HepG2 (cell line): Measurements from ENCODE around the gene SYT8. TPM values are rescaled to one million over a fixed set of nuclear protein-coding genes. Genes with fewer than 3 reads are reported as not detected.
A peak's percentile ranks its signal among the peaks of the same experiment; 100 is the strongest.

Experiments
- ATAC-seq: fragments of 200-7000 bp; cut with Tn5 transposase; 3 replicates; pipeline ENCODE4 v1.9.1; 2020; ENCODE audit warnings: mild to moderate bottlenecking, moderate library complexity
- BruUV-seq: library from RNA; stranded (reverse); fragments of 400-500 nt; replicated peaks from 2 replicates; lab custom pipeline; 2021; lab: Mats Ljungman, UMichigan
- CTCF ChIA-PET: fragments of 300-600 bp; formaldehyde crosslinking; extraction: SDS; loops from one replicate; lab custom pipeline; 2021; ENCODE audit warnings: low total read pairs, inconsistent platforms, low intra/inter-chr PET ratio; lab: Yijun Ruan, JAX
- POLR2A ChIA-PET: fragments of 350-600 bp; sonication (Branson Sonifier 250); formaldehyde crosslinking; loops from one replicate; lab custom pipeline; 2020; ENCODE audit warnings: antibody characterized with exemption, inconsistent platforms; lab: Yijun Ruan, JAX
- DNase-seq: peaks from one replicate; pipeline ENCODE4 v3.0.0-alpha.2; 2015; ENCODE audit warnings: low spot score
- FAIRE-seq: peaks from 3 replicates; lab custom pipeline; 2011; peaks lifted over from hg19 to GRCh38; lab: Jason Lieb, UNC
- H2AFZ ChIP-seq: one replicate; pipeline ENCODE4 v1.6.1; 2011; ENCODE audit warnings: low read length, inconsistent platforms
- H3K27ac ChIP-seq: fragments of 300-600 bp; 3 replicates; pipeline ENCODE4 v1.8.0; 2011; ENCODE audit warnings: mixed run types, mild to moderate bottlenecking, mixed read lengths, low read length, inconsistent platforms; ENCODE audit not compliant: insufficient read depth; ENCODE audit errors: extremely low read length
- H3K27me3 ChIP-seq, 2 experiments: fragments of 200-600 bp in 1 of 2; 2 replicates in 1 of 2; 3 replicates in 1 of 2; pipeline versions ENCODE4 v1.6.0 to v1.8.0; 2011; ENCODE audit warnings: low read length in 2 of 2, mild to moderate bottlenecking in 2 of 2, moderate library complexity in 2 of 2, inconsistent platforms in 1 of 2; ENCODE audit not compliant: insufficient read depth in 2 of 2, control insufficient read depth in 1 of 2
- H3K36me3 ChIP-seq, 2 experiments: fragments of 200-600 bp in 1 of 2; replicated peaks in 1 of 2; 2 replicates in 1 of 2; 3 replicates in 1 of 2; pipeline versions ENCODE4 v1.5.1 to v1.8.0; 2011; ENCODE audit warnings: low read length in 2 of 2, inconsistent platforms in 1 of 2; ENCODE audit not compliant: insufficient read depth in 2 of 2, control insufficient read depth in 1 of 2
- H3K4me1 ChIP-seq: 2 replicates; pipeline ENCODE4 v1.5.1; 2012; ENCODE audit warnings: low read length, inconsistent platforms; ENCODE audit not compliant: insufficient read depth
- H3K4me2 ChIP-seq: 2 replicates; pipeline ENCODE4 v1.6.0; 2011; ENCODE audit warnings: low read depth, low read length, inconsistent platforms
- H3K4me3 ChIP-seq, 3 experiments: fragments of 200-600 bp in 1 of 3; sonication (generic), shearing (Covaris generic) in 1 of 3; replicated peaks in 1 of 3; 2 replicates each; pipeline ENCODE4 v1.5.1; 2011 to 2016; ENCODE audit warnings: low read length in 3 of 3, inconsistent platforms in 2 of 3, low read depth in 2 of 3, mild to moderate bottlenecking in 2 of 3, control low read depth in 1 of 3, mixed read lengths in 1 of 3; ENCODE audit not compliant: insufficient read depth in 1 of 3
- H3K79me2 ChIP-seq: one replicate; pipeline ENCODE4 v1.6.1; 2011; ENCODE audit warnings: low read length, inconsistent platforms; ENCODE audit not compliant: insufficient read depth
- H3K9ac ChIP-seq: 2 replicates; pipeline ENCODE4 v1.6.0; 2011; ENCODE audit warnings: mild to moderate bottlenecking, low read depth, low read length, inconsistent platforms; ENCODE audit not compliant: insufficient read depth
- H3K9me3 ChIP-seq: 2 replicates; pipeline ENCODE4 v1.5.1; 2012; ENCODE audit warnings: mild to moderate bottlenecking, low read length
- H4K20me1 ChIP-seq: 2 replicates; pipeline ENCODE4 v1.6.0; 2011; ENCODE audit warnings: inconsistent platforms, mild to moderate bottlenecking, low read length, moderate library complexity; ENCODE audit not compliant: insufficient read depth
- GTF3A ChIP-seq: sonication (generic); formaldehyde crosslinking; conservative IDR thresholded peaks from 2 replicates; pipeline ENCODE4 v1.4.0; 2020; ENCODE audit warnings: mild to moderate bottlenecking, missing genetic modification reagents
- KDM2A ChIP-seq: sonication (generic); formaldehyde crosslinking; IDR thresholded peaks from 2 replicates; pipeline ENCODE4 v1.4.0; 2020; ENCODE audit warnings: low read depth, missing genetic modification reagents, borderline replicate concordance
- NCOA1 ChIP-seq: sonication (generic); formaldehyde crosslinking; IDR thresholded peaks from 2 replicates; pipeline ENCODE4 v1.9.0; 2021; ENCODE audit warnings: missing genetic modification reagents
- PRDM15 ChIP-seq: sonication (generic); formaldehyde crosslinking; IDR thresholded peaks from 2 replicates; pipeline ENCODE4 v1.4.0; 2020; ENCODE audit warnings: missing genetic modification reagents
- STAG1 ChIP-seq: sonication (generic); formaldehyde crosslinking; IDR thresholded peaks from 2 replicates; pipeline ENCODE4 v1.4.0; 2020; ENCODE audit warnings: missing genetic modification reagents
- XRCC5 ChIP-seq: fragments of 200-400 bp; formaldehyde crosslinking; optimal IDR thresholded peaks from 2 replicates; pipeline ENCODE3; 2017; ENCODE audit warnings: mild to moderate bottlenecking, low read length
- ZBTB8A ChIP-seq: sonication (generic); formaldehyde crosslinking; IDR thresholded peaks from 2 replicates; pipeline ENCODE4 v1.4.0; 2020; ENCODE audit warnings: mild to moderate bottlenecking, low read depth, missing genetic modification reagents, borderline replicate concordance
- ZNF253 ChIP-seq: sonication (generic); formaldehyde crosslinking; IDR thresholded peaks from 2 replicates; pipeline ENCODE4 v1.8.0; 2022; ENCODE audit warnings: mild to moderate bottlenecking, missing genetic modification reagents, borderline replicate concordance
- ZNF687 ChIP-seq: sonication (generic); formaldehyde crosslinking; IDR thresholded peaks from 2 replicates; pipeline ENCODE4 v1.5.1; 2020; ENCODE audit warnings: mild to moderate bottlenecking, missing genetic modification reagents, moderate library complexity
- WGBS: methylation state at CpG from one replicate; pipeline ENCODE4 v1.1.6; 2017; ENCODE audit warnings: low lambda C conversion rate; 5-methylcytosine and 5-hydroxymethylcytosine counted together
- in situ Hi-C: cut with HindIII; loops from 2 replicates; pipeline ENCODE4 v1.10.0; 2017; ENCODE audit warnings: low pct_unique_long_range_greater_than_20kb; ENCODE audit not compliant: extremely low pct_ligation_motif_present
- intact Hi-C: fragments of 100-400 bp; cut with micrococcal nuclease; formaldehyde crosslinking; loops from one replicate; pipeline ENCODE4 v1.10.0; 2022; ENCODE audit not compliant: unreplicated experiment
- polyA plus RNA-seq, 8 experiments: library from polyadenylated mRNA; depleted of rRNA in 3 of 8; stranded (reverse) in 7 of 8; unstranded in 1 of 8; fragments of >200 nt; fragmentation: Illumina TruSeq in 4 of 8; extraction: Trizol in 4 of 8; gene quantifications; 2 replicates each; pipeline versions ENCODE4 v1.2.1 to v1.2.3, GENCODE V29; 2011 to 2016; ENCODE audit warnings: low read depth in 4 of 8, missing spikeins in 1 of 8, mixed read lengths in 1 of 8; ENCODE audit not compliant: insufficient read depth in 1 of 8
- total RNA-seq, 5 experiments: library from RNA; depleted of rRNA; stranded (reverse); fragments of >200 nt; fragmentation: Illumina TruSeq; extraction: Trizol; gene quantifications; 2 replicates each; pipeline ENCODE4 v1.2.3, GENCODE V29; 2016; ENCODE audit warnings: low read depth in 1 of 5
- TF ChIP-seq, protein P1 (sequence below): sonication (generic); formaldehyde crosslinking; IDR thresholded peaks from 2 replicates; pipeline ENCODE4 v1.5.0; 2020; ENCODE audit warnings: mild to moderate bottlenecking, missing genetic modification reagents, moderate library complexity

The SYT8 gene
- total and polyA plus RNA-seq, 2 of the 13 experiments (the other 11 are each of a cell fraction or from before 2014, with no cell fraction given): 0.60 to 2.3 TPM

DNA sequence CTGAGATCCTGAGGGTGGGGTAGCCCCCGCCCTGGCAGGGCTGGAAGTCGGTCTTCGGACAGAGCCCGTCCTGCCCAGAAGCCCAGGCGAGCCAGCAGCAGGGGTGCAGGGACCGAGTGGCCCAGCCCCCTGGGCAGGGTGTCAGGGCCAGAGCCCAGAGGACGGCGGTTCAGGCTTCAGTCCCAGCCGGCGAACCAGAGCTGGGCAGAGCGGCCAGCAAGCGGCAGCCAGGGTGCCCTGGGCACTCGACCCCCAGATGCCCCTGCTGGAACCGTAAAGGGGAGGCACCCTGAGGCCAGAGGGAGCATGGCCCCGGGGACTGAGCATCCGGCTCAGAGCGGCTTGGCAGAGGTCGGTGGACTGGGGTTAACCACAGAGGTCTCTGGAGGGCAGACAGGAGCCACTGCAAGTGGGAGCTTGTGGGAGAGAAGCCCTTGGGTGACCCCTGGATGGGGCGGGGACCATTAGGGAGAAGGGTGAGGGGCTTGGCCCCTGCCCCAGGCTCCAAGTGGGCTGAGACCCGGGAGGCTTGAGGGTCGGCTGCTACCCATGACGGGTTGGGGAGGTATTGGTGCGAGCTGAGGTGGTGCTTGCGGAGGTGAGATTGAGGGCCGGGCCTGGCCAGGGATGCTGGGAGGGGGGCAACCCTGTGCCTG is 34.0 kb downstream of the SYT8 start (continued):
- no peak for TF ChIP-seq PRDM15 (CRISPR knock-in tag)
- no peak for TF ChIP-seq GTF3A (CRISPR knock-in tag)
- no peak for TF ChIP-seq NCOA1 (CRISPR knock-in tag)

- ATAC-seq (peak; percentile 74), FAIRE-seq (no peak), DNase-seq (peak; percentile 20)
- Histone ChIP-seq H3K9ac (no peak overlapping the region), H3K27me3 (peaks cover 25 to 79% of the 10 kb centered on the region in 2 experiments), H3K4me3 (no peak overlapping the region), H3K27ac (no peak overlapping the region), H3K36me3 (no peaks in the 10 kb centered on the region), H3K9me3 (no peaks in the 10 kb centered on the region), H4K20me1 (no peaks in the 10 kb centered on the region), H2AFZ (no peak overlapping the region), H3K79me2 (no peaks in the 10 kb centered on the region), H3K4me1 (no peaks in the 10 kb centered on the region), H3K4me2 (no peak overlapping the region)
- in situ Hi-C loops: no loop called here
- no TSS peak for BruUV-seq
- POLR2A ChIA-PET: no interaction called here
- intact Hi-C loops: no loop called here
- WGBS: 7% methylated on average over 22 of the region's 34 CpGs
- CTCF ChIA-PET: no interaction called here
- peak; percentile 22 for TF ChIP-seq XRCC5
- TF ChIP-seq KDM2A (CRISPR knock-in tag): peak; percentile 19; the same call in 1 of the 2 replicates
- peak; percentile 19; the same call in 1 of the 2 replicates for TF ChIP-seq ZNF687 (CRISPR knock-in tag)
- TF ChIP-seq, protein P1, sequence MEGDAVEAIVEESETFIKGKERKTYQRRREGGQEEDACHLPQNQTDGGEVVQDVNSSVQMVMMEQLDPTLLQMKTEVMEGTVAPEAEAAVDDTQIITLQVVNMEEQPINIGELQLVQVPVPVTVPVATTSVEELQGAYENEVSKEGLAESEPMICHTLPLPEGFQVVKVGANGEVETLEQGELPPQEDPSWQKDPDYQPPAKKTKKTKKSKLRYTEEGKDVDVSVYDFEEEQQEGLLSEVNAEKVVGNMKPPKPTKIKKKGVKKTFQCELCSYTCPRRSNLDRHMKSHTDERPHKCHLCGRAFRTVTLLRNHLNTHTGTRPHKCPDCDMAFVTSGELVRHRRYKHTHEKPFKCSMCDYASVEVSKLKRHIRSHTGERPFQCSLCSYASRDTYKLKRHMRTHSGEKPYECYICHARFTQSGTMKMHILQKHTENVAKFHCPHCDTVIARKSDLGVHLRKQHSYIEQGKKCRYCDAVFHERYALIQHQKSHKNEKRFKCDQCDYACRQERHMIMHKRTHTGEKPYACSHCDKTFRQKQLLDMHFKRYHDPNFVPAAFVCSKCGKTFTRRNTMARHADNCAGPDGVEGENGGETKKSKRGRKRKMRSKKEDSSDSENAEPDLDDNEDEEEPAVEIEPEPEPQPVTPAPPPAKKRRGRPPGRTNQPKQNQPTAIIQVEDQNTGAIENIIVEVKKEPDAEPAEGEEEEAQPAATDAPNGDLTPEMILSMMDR (CRISPR knock-in tag): peak; percentile 54
- TF ChIP-seq ZBTB8A: no peak
- no peak for TF ChIP-seq ZNF253 (CRISPR knock-in tag)
- peak; percentile 6; the same call in 1 of the 2 replicates for TF ChIP-seq STAG1 (CRISPR knock-in tag)
Measured at GRCh38 chr11:1869427-1870325, 34.9 kb downstream of the SYT8 start.
